KMS-11 (cell line): ENCODE measurements around the gene TMEM151B.

Source experiments
- H2AFZ ChIP-seq: fragments of 200-600 bp; sonication (generic); 2 replicates; pipeline ENCODE4 v1.6.1; 2016; ENCODE audit warnings: antibody characterized with exemption, mixed run types, low read depth
- H3K27ac ChIP-seq: fragments of 200-600 bp; sonication (generic); 2 replicates; pipeline ENCODE4 v1.6.1; 2016; ENCODE audit warnings: mild to moderate bottlenecking, mixed run types
- H3K27me3 ChIP-seq: fragments of 200-600 bp; sonication (generic); 2 replicates; pipeline ENCODE4 v1.6.1; 2017; ENCODE audit warnings: mild to moderate bottlenecking, low read depth, mixed run types, moderate library complexity; ENCODE audit not compliant: insufficient read depth
- H3K36me3 ChIP-seq: fragments of 200-600 bp; sonication (generic); 2 replicates; pipeline ENCODE4 v1.6.1; 2017; ENCODE audit warnings: mild to moderate bottlenecking, mixed run types; ENCODE audit not compliant: insufficient read depth
- H3K4me1 ChIP-seq: fragments of 200-600 bp; sonication (generic); 2 replicates; pipeline ENCODE4 v1.6.1; 2016; ENCODE audit warnings: mild to moderate bottlenecking, low read depth, mixed run types; ENCODE audit not compliant: poor library complexity, severe bottlenecking
- H3K4me2 ChIP-seq: fragments of 200-600 bp; sonication (generic); 2 replicates; pipeline ENCODE4 v1.7.0; 2016; ENCODE audit warnings: mild to moderate bottlenecking, mixed run types
- H3K4me3 ChIP-seq: fragments of 200-600 bp; sonication (generic); IDR thresholded peaks from 2 replicates; pipeline ENCODE4 v1.6.1; 2017; ENCODE audit warnings: low read depth, low read length, mixed read lengths; ENCODE audit not compliant: insufficient read depth
- H3K79me2 ChIP-seq: fragments of 200-600 bp; sonication (generic); 2 replicates; pipeline ENCODE4 v1.6.1; 2016; ENCODE audit warnings: low read depth, mixed run types; ENCODE audit not compliant: insufficient read depth
- H3K9ac ChIP-seq: fragments of 200-600 bp; sonication (generic); 2 replicates; pipeline ENCODE4 v1.6.1; 2016; ENCODE audit warnings: mild to moderate bottlenecking, mixed run types
- H4K20me1 ChIP-seq: fragments of 200-600 bp; sonication (generic); 2 replicates; pipeline ENCODE4 v1.6.1; 2016; ENCODE audit warnings: mild to moderate bottlenecking, mixed run types; ENCODE audit not compliant: insufficient read depth
- CTCF ChIP-seq: fragments of 200-600 bp; sonication (generic); conservative IDR thresholded peaks from 2 replicates; pipeline ENCODE4 v1.6.1; 2017; ENCODE audit warnings: low read depth, mild to moderate bottlenecking, antibody characterized with exemption, low read length, moderate library complexity, mixed read lengths

The TMEM151B gene

GRCh38 chr6:44300292-44300823 lies 30.1 kb downstream of the TMEM151B start:
- H3K4me2 ChIP-seq = no peak overlapping the region
- no peaks in the 10 kb centered on the region for H3K36me3 ChIP-seq
- H3K79me2 ChIP-seq = no peaks in the 10 kb centered on the region
- no peak overlapping the region for H3K27ac ChIP-seq
- peaks cover 5% of the 10 kb centered on the region; the same call in 1 of the 2 replicates for H3K27me3 ChIP-seq
- H4K20me1 ChIP-seq = no peaks in the 10 kb centered on the region
- peaks cover 2% of the 10 kb centered on the region for H3K4me1 ChIP-seq
- no peak overlapping the region for H2AFZ ChIP-seq
- H3K4me3 ChIP-seq = no peak overlapping the region
- TF ChIP-seq CTCF = no peak
- no peak overlapping the region for H3K9ac ChIP-seq

GRCh38 chr6:44301106-44301505 lies 30.9 kb downstream of the TMEM151B start:
- H3K79me2 ChIP-seq = no peaks in the 10 kb centered on the region
- no peak overlapping the region for H3K27ac ChIP-seq
- H3K27me3 ChIP-seq = peaks cover 5% of the 10 kb centered on the region; the same call in 1 of the 2 replicates
- no peaks in the 10 kb centered on the region for H3K36me3 ChIP-seq
- H3K4me3 ChIP-seq = no peak overlapping the region
- no peak overlapping the region for H3K4me2 ChIP-seq
- no peak overlapping the region for H2AFZ ChIP-seq
- TF ChIP-seq CTCF = no peak
- no peaks in the 10 kb centered on the region for H4K20me1 ChIP-seq
- peaks cover 7% of the 10 kb centered on the region for H3K4me1 ChIP-seq
- no peak overlapping the region for H3K9ac ChIP-seq

GRCh38 chr6:44301782-44302564 lies 31.7 kb downstream of the TMEM151B start:
- H3K4me3 ChIP-seq = no peak overlapping the region
- H3K9ac ChIP-seq = no peak overlapping the region
- no peaks in the 10 kb centered on the region for H3K36me3 ChIP-seq
- H3K4me2 ChIP-seq = no peak overlapping the region
- H3K4me1 ChIP-seq = peaks cover 7% of the 10 kb centered on the region
- H3K27me3 ChIP-seq = 0 out of 2 replicates have a peak, but pooled peaks cover 4% of the 10 kb centered on the region
- H3K79me2 ChIP-seq = no peaks in the 10 kb centered on the region
- TF ChIP-seq CTCF = no peak
- no peak overlapping the region for H2AFZ ChIP-seq
- H3K27ac ChIP-seq = no peak overlapping the region
- H4K20me1 ChIP-seq = no peaks in the 10 kb centered on the region

GRCh38 chr6:44302856-44303255 lies 32.6 kb downstream of the TMEM151B start:
- Histone ChIP-seq H3K4me2 (no peak overlapping the region), H3K4me1 (peaks cover 7% of the 10 kb centered on the region), H3K36me3 (no peaks in the 10 kb centered on the region; the same call in 1 of the 2 replicates), H2AFZ (no peak overlapping the region), H3K27ac (no peak overlapping the region), H3K79me2 (no peaks in the 10 kb centered on the region), H3K27me3 (no peaks in the 10 kb centered on the region), H4K20me1 (no peaks in the 10 kb centered on the region), H3K9ac (no peak overlapping the region), H3K4me3 (no peak overlapping the region)
- TF ChIP-seq CTCF = no peak
